ENCODE data around the gene SERINC3. TPM values are rescaled to one million over a fixed set of nuclear protein-coding genes. Genes with fewer than 3 reads are reported as not detected.
"Not testable (repeated sequence)": the region's sequence is repeated elsewhere in the genome, so short reads cannot be mapped to it uniquely, and the experiment has no call there.

Gene SERINC3
- total RNA-seq, 1 donor from 2014 or later = 47.1 TPM

GRCh38 chr20:44561876-44562275 lies 40.0 kb upstream of the SERINC3 start:
- no peak for TF ChIP-seq CTCF (conservative IDR thresholded peaks at IDR 0.05)
- Mint-ChIP-seq H3K36me3 (no peaks in the 10 kb centered on the region), H3K4me1 (ENCODE audit: unreplicated experiment) (no peaks in the 10 kb centered on the region), H3K27ac (no peak overlapping the region), H3K9me3 (no peaks in the 10 kb centered on the region), H3K27me3 (no peaks in the 10 kb centered on the region), H3K4me3 (no peak overlapping the region)
- no peak for DNase-seq (ENCODE audit: extremely low spot score, unreplicated experiment)

DNA sequence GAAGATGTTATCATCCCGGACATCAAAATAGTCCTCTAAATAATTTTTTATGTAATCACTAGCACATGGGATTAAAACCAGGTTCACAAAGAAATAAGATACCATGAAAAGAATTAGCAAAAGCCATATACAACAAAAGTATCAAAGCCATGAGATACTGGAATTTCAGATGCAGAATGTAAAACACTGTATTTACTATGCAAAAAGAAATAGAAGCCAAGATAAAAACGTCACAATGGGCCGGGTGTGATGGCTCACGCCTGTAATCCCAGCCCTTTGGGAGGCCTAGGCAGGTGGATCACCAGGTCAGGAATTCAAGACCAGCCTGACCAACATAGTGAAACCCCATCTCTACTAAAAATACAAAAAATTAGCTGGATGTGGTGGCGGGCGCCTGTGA lies 38.9 kb upstream of the SERINC3 start:
- not testable (repeated sequence) for H3K27me3 Mint-ChIP-seq; H3K27ac Mint-ChIP-seq; H3K36me3 Mint-ChIP-seq; H3K4me1 Mint-ChIP-seq (ENCODE audit: unreplicated experiment); DNase-seq (ENCODE audit: extremely low spot score, unreplicated experiment); H3K9me3 Mint-ChIP-seq; H3K4me3 Mint-ChIP-seq

GRCh38 chr20:44560229-44560628 lies 38.4 kb upstream of the SERINC3 start:
- no peak overlapping the region for H3K4me3 Mint-ChIP-seq
- H3K27me3 Mint-ChIP-seq = no peaks in the 10 kb centered on the region
- H3K9me3 Mint-ChIP-seq = no peaks in the 10 kb centered on the region
- H3K4me1 Mint-ChIP-seq (ENCODE audit: unreplicated experiment) = no peaks in the 10 kb centered on the region
- no peaks in the 10 kb centered on the region for H3K36me3 Mint-ChIP-seq
- no peak for DNase-seq (ENCODE audit: extremely low spot score, unreplicated experiment)
- TF ChIP-seq CTCF (conservative IDR thresholded peaks at IDR 0.05) = no peak
- H3K27ac Mint-ChIP-seq = no peak overlapping the region

DNA sequence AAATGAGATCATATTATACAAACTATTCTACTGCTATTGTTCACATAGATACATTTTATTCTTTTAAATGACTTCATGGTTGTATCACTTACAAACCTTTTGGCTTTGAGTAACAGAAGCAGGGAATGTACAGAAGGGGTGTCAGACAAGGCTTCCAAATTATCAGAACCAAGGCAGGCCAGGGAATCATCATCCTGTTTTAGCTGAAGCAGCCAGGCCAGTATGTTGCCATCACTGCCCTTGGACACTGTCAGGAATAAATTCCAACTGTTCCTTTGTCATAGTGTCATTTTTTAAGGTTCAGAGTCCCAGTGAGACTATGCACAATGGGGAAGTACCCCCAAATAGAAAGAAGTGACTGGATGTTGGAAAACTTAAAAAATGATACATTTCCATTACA lies 37.4 kb upstream of the SERINC3 start:
- no peak for TF ChIP-seq CTCF (conservative IDR thresholded peaks at IDR 0.05)
- Mint-ChIP-seq H3K36me3 (no peaks in the 10 kb centered on the region), H3K27ac (no peak overlapping the region), H3K9me3 (no peaks in the 10 kb centered on the region), H3K4me3 (no peak overlapping the region), H3K27me3 (no peaks in the 10 kb centered on the region), H3K4me1 (ENCODE audit: unreplicated experiment) (no peaks in the 10 kb centered on the region)
- DNase-seq (ENCODE audit: extremely low spot score, unreplicated experiment) = no peak

GRCh38 chr20:44552950-44553908 lies 31.4 kb upstream of the SERINC3 start:
- Mint-ChIP-seq H3K36me3 (no peaks in the 10 kb centered on the region), H3K9me3 (no peaks in the 10 kb centered on the region), H3K27me3 (no peaks in the 10 kb centered on the region), H3K4me1 (ENCODE audit: unreplicated experiment) (peaks cover 26% of the 10 kb centered on the region), H3K4me3 (no peak overlapping the region), H3K27ac (no peak overlapping the region)
- no peak for DNase-seq (ENCODE audit: extremely low spot score, unreplicated experiment)
- TF ChIP-seq CTCF (conservative IDR thresholded peaks at IDR 0.05) = no peak

GRCh38 chr20:44552568-44552949 lies 30.7 kb upstream of the SERINC3 start:
- no peak for TF ChIP-seq CTCF (conservative IDR thresholded peaks at IDR 0.05)
- peaks cover 26% of the 10 kb centered on the region for H3K4me1 Mint-ChIP-seq (ENCODE audit: unreplicated experiment)
- no peak overlapping the region for H3K27ac Mint-ChIP-seq
- H3K27me3 Mint-ChIP-seq = no peaks in the 10 kb centered on the region
- H3K9me3 Mint-ChIP-seq = no peaks in the 10 kb centered on the region
- no peaks in the 10 kb centered on the region for H3K36me3 Mint-ChIP-seq
- DNase-seq (ENCODE audit: extremely low spot score, unreplicated experiment) = no peak
- H3K4me3 Mint-ChIP-seq = no peak overlapping the region

All from type B pancreatic cell (in vitro differentiated cells).